ENCODE measurements around the gene CELSR3. TPM values are rescaled to one million over a fixed set of nuclear protein-coding genes. Genes with fewer than 3 reads are reported as not detected.

CELSR3 gene
- total RNA-seq, 1 experiment from 2014 or later = 0.79 TPM

DNA sequence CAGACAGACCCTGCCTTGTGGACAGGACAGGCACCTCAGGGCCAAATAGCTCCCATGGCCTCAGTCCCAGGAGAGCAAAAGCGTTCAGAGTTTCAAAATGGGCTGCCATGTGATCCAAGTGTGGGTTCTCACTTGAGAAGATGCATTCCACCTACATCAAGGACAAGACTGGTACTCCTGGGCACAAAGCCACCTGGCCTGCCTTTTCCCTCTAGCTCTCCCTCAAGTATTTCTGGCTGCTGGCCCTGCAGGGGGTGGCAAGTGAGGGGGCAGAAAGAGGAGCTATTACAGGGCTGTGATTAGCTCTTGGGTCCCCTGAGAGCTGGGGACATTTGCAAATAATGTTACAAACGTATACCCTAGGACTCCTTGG, 61.1 kb downstream of the CELSR3 start:
- no peak for DNase-seq (ENCODE audit: extremely low read depth, low read depth)

DNA sequence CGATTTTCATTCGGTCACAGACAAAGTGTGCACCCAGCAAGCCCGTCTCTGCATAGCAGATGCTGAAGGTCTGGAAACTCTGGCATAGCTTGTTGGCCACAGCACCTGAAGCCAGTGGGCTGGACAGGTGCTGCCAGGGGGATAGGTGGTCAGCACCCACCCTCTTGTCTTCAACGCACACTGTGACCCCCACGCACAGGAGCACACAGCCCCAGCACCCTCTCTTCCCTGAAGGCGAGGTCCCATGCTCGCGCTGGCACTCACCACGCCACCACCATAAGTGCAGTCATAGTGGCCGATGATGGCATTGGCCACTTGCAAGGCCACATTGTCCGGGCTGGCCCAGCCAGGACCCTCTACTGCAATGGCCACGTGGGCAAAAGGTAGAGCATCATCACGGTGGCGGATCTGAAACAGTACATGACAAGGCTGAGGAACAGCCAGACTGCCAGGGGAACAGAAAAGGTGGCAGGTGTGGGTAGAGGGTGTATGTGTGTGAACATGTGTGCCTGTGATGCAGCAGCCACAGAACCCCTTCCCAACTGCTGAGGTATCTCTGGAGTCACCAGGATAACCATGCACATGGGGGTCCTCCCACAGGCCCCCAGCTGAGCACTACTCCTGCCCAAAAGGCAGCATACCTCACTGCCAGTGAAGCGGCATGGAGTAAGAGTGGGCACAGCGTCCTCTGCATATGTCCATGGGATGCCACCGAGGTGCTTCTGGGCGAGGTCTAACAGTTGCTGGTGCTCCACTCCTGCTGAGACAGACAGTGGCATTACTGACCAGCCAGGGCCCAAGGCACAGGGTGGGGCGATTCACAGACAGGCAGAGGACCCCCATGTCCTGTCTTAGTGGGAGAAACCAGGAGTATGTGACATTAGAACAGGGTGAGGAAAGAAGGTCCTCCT, 61.7 kb downstream of the CELSR3 start:
- DNase-seq (ENCODE audit: extremely low read depth, low read depth) = no peak

DNA sequence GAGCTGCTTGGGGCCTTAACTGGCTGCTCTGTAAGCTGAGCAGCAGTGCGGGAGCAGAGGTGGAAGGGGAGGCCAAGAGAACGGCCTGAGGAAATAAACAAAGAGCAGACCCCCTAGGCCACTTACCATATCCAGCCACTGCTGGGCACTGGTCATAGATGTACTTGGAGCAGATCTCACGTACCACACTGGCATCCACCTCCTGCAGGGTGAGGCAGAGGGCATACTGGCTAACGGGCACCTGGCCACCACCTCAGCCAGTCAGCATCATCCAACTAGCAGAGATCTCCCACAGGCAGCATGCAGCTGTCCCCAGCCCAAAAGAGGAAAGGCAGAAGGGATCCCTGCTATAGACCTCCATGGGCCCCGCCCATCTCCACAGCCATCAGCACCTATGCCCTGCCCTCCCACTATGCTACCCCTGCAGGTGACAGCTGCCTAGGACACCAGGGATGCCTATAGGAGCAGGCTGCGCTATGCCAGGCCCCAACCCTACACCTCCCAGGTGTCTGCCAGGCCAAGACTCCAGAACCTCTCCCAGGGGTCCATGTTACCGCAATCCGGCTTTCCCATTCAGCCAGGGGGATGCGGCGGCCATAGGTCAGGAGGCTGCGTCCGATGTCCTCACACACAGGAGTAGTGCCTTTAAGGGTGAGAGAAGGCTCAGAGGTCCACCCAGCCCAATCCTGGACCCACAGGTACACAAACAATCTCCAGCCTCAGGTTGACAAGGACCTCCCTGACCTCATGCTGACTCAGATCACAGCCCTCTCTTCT, 63.0 kb downstream of the CELSR3 start:
- no peak for DNase-seq (ENCODE audit: extremely low read depth, low read depth)

DNA sequence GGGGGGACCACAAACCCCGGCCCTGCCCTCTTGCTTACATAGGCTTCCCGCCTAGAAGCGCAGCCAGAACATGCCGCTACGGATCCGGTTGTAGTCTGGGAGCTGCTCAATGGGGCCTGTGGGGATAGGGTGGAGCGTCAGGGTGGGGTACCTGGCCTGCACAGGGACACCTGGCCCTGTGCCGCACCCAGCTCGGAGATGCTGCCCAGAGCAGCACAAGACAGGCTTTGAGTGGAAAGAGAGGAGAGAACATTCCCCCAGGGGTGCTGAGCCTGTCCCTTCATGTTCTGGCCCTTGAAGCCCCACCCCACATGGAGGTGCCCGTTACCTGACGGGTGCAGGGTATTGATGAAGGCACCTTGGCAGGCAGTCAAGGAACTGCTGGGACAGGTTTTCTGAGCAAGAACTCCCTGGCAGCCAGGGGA, 63.6 kb downstream of the CELSR3 start:
- no peak for DNase-seq (ENCODE audit: extremely low read depth, low read depth)

DNA sequence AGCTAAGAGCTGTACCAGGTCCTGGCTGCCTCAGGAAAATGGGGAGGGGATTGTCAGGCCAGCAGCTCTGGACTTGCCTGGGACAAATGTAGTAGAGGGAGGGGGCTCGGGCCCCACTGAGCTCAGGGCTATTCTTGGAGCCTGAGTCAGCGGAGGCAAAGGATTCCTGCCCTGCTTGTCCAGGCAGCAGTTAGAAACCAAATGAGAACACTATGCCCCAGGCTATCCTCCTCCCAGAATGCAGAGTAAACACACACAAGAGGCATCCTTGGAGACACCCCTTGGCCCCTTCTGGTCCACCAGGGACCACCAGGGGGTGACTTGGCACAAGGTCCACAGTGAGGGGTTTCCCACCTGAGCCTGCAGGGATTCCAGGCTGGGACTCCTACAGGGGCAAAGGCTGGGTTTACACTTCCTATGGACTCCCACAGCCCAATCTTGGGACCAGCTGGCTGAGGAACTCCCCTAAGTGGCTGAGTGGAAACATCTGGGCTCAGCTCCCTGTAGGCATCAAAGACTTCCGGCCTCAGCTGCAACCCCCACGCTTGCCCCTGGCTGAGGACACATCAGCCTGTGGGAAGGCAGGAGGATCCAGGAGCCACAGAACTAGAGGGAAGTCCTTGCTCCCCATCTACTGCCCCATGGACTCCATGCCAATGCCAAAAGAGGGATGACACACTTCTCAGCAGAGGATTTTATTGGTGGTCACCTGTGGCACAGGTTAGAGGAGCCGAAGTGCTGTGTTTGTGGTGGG, 64.2 kb downstream of the CELSR3 start:
- no peak for DNase-seq (ENCODE audit: extremely low read depth, low read depth)

DNA sequence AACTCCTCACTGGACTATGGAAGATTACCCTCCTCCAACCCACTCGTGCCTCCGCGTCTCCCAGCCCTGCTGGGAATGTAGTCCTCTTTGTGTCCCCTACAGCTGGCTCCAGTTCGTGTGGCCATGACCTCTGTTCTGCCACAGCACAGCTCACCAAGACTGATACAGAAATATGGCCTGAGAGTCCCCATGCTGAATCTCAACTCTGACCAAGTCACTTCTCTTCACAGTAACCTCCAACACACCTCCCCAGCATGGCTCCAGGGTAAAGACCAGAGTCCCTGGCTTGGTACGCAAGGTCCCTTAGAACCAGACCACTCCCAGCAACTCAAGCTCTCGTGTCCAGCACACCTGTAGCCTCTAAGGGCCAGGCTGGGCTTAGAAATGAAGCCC, 65.3 kb downstream of the CELSR3 start:
- no peak for DNase-seq (ENCODE audit: extremely low read depth, low read depth)

DNA sequence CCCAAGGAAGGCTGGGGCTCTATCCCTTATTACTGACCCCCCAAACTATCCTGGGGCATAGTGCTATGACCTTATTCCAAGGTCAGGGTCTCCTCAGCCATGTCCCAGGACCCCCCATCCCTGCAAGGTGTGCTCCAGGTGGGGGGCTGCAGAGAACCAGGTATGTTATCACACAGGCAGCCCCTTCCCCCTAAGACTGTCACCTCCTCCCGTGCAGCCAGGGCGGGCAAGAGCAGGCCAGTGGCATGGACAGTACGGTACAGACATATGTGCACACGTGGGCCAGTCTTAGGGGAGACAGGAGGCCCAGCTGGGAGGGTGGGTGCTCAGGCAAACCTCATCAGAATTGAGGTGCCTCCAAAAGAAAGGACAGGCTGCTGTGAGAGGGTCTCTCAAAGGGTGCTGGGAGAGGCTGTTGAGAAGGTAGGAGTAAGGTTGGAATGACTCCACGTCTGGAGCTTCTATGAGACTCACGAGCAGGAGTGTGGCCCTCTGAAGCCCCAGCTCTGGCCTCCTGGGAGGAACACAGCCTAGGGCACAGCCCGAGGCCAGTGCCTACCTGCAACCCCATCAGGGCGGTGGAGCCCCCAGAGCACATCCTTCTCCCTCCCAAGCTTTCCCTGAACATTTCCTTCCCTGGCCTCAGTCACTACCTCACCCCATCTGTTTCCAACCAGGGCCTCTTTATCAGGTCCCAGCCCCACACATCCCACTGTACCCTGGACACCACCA, 65.8 kb downstream of the CELSR3 start:
- DNase-seq (ENCODE audit: extremely low read depth, low read depth) = no peak

DNA sequence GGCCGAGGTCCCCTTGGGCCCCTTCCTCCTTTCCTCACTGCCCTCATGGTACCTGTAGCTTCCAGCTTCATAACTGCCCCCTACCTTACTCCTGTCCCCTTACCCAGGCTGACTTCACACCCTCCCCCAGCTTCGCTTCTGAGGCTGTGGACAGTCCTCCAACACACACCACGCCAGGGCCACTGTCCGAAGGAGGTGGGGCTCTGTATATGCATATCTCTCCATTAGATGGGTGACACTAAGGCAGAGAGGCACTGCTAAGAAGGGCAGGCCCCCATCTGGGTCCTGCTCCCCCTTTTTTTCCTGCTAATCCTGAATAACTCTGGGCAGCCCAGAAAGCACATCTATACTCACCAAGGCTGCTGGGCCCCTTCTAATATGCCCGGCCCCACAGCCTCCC, 66.5 kb downstream of the CELSR3 start:
- no peak for DNase-seq (ENCODE audit: extremely low read depth, low read depth)

DNA sequence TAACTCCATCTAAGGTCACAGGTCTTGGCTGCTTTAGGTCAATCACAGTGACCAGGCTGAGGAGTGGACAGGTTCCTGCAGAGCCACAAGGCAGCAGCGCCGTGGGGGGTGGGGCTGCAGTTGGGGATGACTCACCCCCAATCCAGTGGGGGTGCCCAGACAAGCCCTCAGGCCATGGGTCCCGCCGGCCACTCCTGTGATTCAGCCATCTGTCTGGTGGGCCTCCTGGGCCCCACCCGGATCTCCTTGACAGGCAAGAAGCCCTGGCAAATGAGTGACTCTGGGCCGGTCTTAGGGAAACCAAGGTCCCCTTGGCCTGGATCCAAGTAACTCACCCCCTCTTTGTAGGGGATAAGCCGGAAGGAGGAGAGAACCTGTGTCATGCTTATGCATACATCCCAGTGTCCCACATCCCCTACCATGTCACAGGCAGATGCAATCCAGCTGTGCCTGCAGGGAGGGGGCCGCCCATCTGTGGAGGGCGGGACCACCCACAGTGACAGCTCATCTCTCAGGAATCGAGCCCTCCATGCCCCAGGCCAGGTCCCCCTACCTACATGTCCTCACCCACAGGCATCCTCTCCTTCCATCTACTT, 67.1 kb downstream of the CELSR3 start:
- DNase-seq (ENCODE audit: extremely low read depth, low read depth) = no peak

DNA sequence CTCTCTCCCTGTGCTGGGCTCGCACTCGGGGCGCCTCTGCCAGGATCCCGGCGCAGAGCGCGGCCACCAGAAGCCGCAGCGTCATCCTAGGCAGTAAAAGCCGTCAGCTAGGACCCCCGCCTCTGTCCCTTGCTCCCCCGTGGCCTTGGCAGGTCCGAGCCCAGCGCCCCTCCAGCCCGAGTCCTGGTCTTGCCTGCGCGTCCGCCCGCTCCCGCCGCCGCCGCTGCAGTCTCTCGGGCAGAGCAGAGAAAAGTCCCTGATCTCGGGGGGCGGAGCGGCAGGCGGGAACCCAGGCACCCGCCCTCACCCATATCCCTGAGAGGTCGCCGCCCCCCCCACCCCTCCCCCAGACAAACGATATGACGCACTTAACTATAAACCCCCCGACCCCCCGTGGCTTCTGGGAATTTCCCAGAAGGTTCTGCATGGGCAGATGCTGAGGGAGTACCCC, 67.6 kb downstream of the CELSR3 start, which contains the start of gene COL7A1:
Gene COL7A1 (minus strand): TSS at position 255 of the 451 bp plus-strand sequence. CDS start 170 bp downstream, at position 85.
- no peak for DNase-seq (ENCODE audit: extremely low read depth, low read depth)

DNA sequence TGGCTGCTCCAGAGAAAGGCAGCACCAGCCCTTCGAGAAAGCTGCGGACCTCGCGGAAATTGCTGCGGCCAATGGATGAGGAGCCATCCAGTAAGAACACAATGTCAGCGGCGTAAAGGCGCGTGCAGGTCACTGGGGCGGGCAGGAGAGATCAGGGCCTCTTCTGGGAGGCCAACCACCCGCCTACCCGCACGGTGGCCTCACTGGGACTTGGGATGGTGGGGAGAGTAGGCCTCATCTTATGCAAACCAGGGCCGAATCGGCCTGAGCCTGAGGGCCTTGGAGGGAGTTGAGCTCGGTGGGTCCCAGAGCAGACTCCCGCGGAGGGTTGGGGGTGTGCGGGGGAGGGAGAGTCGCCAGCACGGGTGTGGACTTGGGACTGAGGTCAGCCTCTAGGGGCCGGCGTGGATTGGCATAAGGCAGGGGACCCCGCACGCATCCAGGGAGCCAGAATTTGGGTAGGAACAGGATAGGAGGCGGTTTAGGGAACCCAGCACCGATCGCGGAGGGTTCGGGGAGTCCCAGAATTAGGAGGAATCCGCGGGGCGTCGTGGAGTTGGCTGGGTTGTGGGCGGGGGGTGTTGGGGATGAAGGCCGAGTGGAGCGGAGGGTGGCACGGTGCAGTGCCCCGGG, 68.2 kb downstream of the CELSR3 start:
- no peak for DNase-seq (ENCODE audit: extremely low read depth, low read depth)

DNA sequence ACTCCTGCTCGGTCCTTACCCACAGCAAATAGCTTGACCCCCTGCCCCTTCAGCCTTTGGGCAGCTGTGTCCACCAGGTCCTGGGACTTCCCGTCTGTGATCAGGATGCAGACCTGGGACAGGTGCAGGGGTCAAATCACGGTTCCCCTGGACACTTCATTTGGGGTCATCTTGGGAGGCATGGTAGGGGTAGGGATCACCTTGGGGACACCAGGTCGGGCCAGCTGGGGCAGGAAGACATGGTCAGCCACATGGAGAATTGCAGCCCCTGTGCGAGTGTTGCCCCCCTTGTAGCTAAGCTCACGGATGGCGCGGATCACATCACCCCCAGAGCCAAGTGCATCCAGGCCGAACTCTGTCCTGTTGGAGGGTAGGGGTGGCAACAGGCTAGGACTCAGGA, 69.3 kb downstream of the CELSR3 start:
- no peak for DNase-seq (ENCODE audit: extremely low read depth, low read depth)

DNA sequence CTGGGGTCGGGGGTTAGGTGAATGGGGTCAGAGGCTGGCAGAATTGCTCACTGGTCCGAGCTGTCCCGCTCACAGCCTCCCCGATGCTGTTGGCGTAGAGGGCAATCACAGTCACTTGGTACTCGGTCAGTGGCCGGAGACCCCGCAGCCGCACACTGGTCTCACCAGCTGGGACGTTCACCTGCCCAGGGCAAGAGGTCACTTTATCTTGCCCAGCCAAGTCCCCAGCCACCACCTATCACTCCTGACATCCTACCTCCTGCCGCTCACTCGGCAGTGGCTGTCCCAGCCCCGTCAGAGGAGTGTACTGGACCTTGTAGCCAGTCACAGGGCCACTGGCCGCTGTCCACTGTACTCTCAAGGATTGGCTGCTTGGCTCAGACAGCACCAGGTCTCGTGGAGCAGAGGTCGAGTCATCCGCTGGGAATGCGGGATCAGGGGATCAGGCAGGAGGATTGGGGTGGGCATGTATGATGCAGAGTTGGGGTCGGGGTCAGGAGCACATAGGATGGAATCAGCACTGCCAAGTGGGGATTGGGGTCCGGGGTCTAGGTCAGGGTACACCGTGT, 70.1 kb downstream of the CELSR3 start:
- DNase-seq (ENCODE audit: extremely low read depth, low read depth) = no peak

DNA sequence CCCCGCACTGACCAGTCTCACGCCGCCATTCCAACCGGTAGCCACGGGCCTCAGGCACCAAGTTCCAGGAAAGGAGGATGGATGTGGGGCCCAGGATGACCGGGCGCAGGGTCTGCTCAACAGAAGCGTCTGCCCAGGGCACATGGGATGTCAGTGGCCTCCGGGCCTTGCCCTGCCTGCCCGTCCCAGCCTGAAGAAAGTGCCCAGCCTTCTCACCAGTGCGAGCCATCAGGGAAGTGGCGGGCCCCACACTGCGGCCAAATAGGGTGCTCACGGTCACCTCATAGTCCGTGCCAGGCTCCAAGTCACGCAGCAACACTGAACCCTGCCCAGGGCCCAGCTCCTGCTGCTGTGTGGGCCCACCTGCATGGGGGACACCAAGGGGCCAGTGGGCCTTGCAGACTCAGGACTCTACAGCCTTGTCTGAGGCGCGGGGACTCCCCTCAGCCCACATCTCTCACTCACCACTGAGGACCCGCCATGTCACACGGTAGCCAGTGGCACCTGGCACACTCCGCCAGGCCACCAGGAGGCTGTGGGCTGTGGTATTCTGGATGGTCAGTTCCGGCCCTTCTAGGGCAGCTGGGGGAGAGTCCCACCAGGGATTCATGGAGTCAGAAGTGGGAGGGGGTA, 70.7 kb downstream of the CELSR3 start:
- DNase-seq (ENCODE audit: extremely low read depth, low read depth) = no peak

DNA sequence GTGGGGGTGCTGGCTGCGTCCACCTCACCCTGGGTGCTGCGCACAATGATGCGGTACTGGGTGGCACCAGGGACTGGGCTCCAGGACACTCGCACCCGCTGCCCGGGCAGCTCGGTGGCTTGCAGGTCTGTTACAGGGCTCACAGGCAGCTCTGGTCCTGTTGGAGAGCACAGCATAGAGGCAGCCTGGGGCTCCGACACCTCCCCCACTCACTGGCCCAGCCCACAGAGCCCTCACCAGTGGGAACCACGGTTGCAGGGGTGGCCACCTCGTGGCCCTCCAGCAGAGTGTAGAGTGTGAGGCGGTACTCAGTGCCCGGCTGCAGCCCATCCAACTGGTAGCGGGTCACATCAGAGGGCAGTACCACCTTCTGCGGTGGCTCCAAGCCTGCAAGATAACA, 71.2 kb downstream of the CELSR3 start:
- DNase-seq (ENCODE audit: extremely low read depth, low read depth) = no peak

DNA sequence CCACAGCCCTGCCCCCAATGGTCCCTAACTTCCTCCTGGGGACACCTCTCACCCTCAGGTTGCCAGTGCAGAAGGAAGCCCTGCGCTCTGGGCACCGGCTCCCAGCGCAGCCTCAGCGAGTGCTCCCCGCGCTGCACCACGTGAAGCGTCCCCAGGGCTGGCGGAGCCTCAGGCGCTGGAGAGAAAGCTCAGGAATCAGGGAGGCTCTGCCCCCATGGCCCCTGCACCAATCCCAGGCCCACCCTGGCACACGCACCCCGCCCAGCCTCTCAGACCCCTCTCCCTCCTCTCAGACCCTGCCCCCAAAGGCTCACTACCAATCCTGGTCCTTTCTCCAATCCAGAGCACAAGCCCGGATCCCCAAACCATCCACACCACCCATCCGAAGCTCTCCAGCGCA, 74.5 kb downstream of the CELSR3 start:
- DNase-seq (ENCODE audit: extremely low read depth, low read depth) = no peak

DNA sequence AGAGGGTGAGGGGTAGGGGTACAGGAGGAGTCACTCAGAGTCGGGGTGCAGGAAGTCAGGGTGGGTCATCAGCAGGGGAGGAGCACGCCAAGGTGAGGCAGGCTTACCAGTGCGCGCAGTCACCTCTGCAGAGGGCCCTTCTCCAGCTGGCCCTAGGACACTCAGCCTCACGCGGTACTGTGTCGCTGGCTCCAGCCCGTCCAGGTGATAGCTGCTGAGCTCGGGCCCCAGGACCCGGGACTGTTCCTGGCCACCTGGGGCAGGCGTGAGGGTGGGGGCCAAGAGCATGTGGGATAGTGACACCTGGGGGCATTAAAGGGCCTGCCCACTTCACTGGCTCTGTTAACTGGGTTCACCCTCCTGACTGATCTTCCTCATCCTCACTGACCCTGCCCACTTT, 75.0 kb downstream of the CELSR3 start:
- DNase-seq (ENCODE audit: extremely low read depth, low read depth) = no peak

All from NCI-H460 (cell line).